ENCODE data around the gene FAM120AOS. TPM values are rescaled to one million over a fixed set of nuclear protein-coding genes. Genes with fewer than 3 reads are reported as not detected.
A peak's percentile ranks its signal among the peaks of the same experiment; 100 is the strongest.

The FAM120AOS gene
- 10 to 100 TPM; 29.7 to 69.9 (median 48.2) TPM for total RNA-seq

- no peaks in the 10 kb centered on the region for H3K27me3 ChIP-seq
- peak; percentile 91 to 98 (median 96) for DNase-seq
- no peaks in the 10 kb centered on the region for H3K9me3 ChIP-seq
- H3K36me3 ChIP-seq: peaks cover 0 to 15% (median 0%) of the 10 kb centered on the region in 3 donors
- peak within 1 kb of the TSS; percentile 95 to 99 (median 98) for H3K27ac ChIP-seq
- H3K4me3 ChIP-seq: peak within 1 kb of the TSS; percentile 70 to 94 (median 86)
- peaks cover 0 to 54% (median 20%) of the 10 kb centered on the region in 4 donors for H3K4me1 ChIP-seq
- peak in 1 of 6 experiments; percentile 5 for TF ChIP-seq CTCF (IDR thresholded peaks at IDR 0.05)
- TF ChIP-seq POLR2A (IDR thresholded peaks at IDR 0.05): peak; percentile 67 to 95
Measured at GRCh38 chr9:93453047-93453914, at the start of gene FAM120AOS. Gene FAM120AOS (minus strand): TSS chr9:93453581. CDS start chr9:93452709, 872 bp downstream.

GRCh38 chr9:93501406-93501805 is 48.0 kb upstream of the FAM120AOS start:
- Histone ChIP-seq H3K4me3 (peak overlapping the region in 2 of 4 donors; percentile 24 to 28), H3K4me1 (peaks cover 0 to 13% (median 4%) of the 10 kb centered on the region in 4 donors)
- DNase-seq: no peak

GRCh38 chr9:93500571-93501298 is 47.4 kb upstream of the FAM120AOS start:
- Histone ChIP-seq H3K4me1 (peaks cover 0 to 13% (median 4%) of the 10 kb centered on the region in 4 donors), H3K27ac (peak overlapping the region; percentile 19 to 39 (median 33)), H3K4me3 (peak overlapping the region in 2 of 4 donors; percentile 24 to 28), H3K27me3 (no peaks in the 10 kb centered on the region), H3K36me3 (peaks cover 0 to 52% (median 0%) of the 10 kb centered on the region in 3 donors), H3K9me3 (no peaks in the 10 kb centered on the region)
- TF ChIP-seq POLR2A (IDR thresholded peaks at IDR 0.05) (no peak), CTCF (IDR thresholded peaks at IDR 0.05) (no peak)
- no peak for DNase-seq

More at GRCh38 chr9:93501406-93501805, 48.0 kb upstream of the FAM120AOS start:
- TF ChIP-seq POLR2A (IDR thresholded peaks at IDR 0.05) (no peak), CTCF (IDR thresholded peaks at IDR 0.05) (no peak)
- H3K9me3 ChIP-seq: no peaks in the 10 kb centered on the region
- H3K27me3 ChIP-seq: no peaks in the 10 kb centered on the region
- peaks cover 0 to 51% (median 0%) of the 10 kb centered on the region in 3 donors for H3K36me3 ChIP-seq
- H3K27ac ChIP-seq: peak overlapping the region; percentile 19 to 39 (median 33)

GRCh38 chr9:93496285-93496684 is 42.9 kb upstream of the FAM120AOS start:
- H3K36me3 ChIP-seq: peaks cover 0 to 52% (median 0%) of the 10 kb centered on the region in 3 donors

More at GRCh38 chr9:93496285-93496684, 42.9 kb upstream of the FAM120AOS start:
- Histone ChIP-seq H3K4me1 (peaks cover 0 to 3% (median 0%) of the 10 kb centered on the region in 4 donors), H3K27ac (no peak overlapping the region), H3K27me3 (no peaks in the 10 kb centered on the region), H3K4me3 (no peak overlapping the region), H3K9me3 (no peaks in the 10 kb centered on the region)
- TF ChIP-seq CTCF (IDR thresholded peaks at IDR 0.05) (no peak), POLR2A (IDR thresholded peaks at IDR 0.05) (no peak)
- no peak for DNase-seq
